ENCODE data around the gene KCNMB4. TPM values are rescaled to one million over a fixed set of nuclear protein-coding genes. Genes with fewer than 3 reads are reported as not detected.

The KCNMB4 gene
- total and polyA plus RNA-seq, 2 of the 4 experiments (the other 2 are of a cell fraction) = 0.90 to 1.1 TPM

GRCh38 chr12:70449753-70450341, 83.8 kb downstream of the KCNMB4 start:
- Histone ChIP-seq H4K20me1 (ENCODE audit: insufficient read depth, low read length) (no peaks in the 10 kb centered on the region), H3K4me2 (ENCODE audit: low read depth, low read length) (no peak overlapping the region), H3K4me1 (ENCODE audit: control insufficient read depth, insufficient read depth, low read length) (no peaks in the 10 kb centered on the region), H3K18ac (ENCODE audit: low read depth, low read length) (no peak overlapping the region), H3K14ac (replicated peaks; ENCODE audit: low read depth, low read length) (no peak overlapping the region), H2BK20ac (ENCODE audit: low read depth, low read length) (no peak overlapping the region), H3K9me3 (ENCODE audit: control insufficient read depth, insufficient read depth, low read length) (no peaks in the 10 kb centered on the region; the same call in 1 of the 2 replicates), H3K27me3 (ENCODE audit: control insufficient read depth, insufficient read depth, low read length) (no peaks in the 10 kb centered on the region), H2BK15ac (ENCODE audit: low read depth, low read length) (no peak overlapping the region), H3K23ac (ENCODE audit: low read depth, low read length) (no peak overlapping the region), H2BK5ac (ENCODE audit: low read depth, low read length, poor library complexity, severe bottlenecking) (no peak overlapping the region), H3K27ac (ENCODE audit: insufficient read depth, low read length) (no peak overlapping the region), H2AK5ac (ENCODE audit: low read depth, low read length) (no peak overlapping the region), H3K79me1 (ENCODE audit: low read depth in 1 of 2, low read length in 2 of 2) (no peaks in the 10 kb centered on the region), H3K9ac (ENCODE audit: low read depth, low read length) (no peak overlapping the region), H4K91ac (ENCODE audit: insufficient read depth, low read depth, low read length) (no peak overlapping the region), H2BK120ac (ENCODE audit: low read depth, low read length) (no peak overlapping the region), H3K36me3 (ENCODE audit: control insufficient read depth, insufficient read depth, low read length) (no peaks in the 10 kb centered on the region), H3K4me3 (ENCODE audit: insufficient read depth, low read depth, low read length) (no peak overlapping the region), H3K56ac (ENCODE audit: extremely low read depth, insufficient read depth, low read length) (no peak overlapping the region), H3K4ac (ENCODE audit: low read depth, low read length) (no peak overlapping the region), H3K9me1 (ENCODE audit: insufficient read depth, low read length) (no peaks in the 10 kb centered on the region), H4K8ac (ENCODE audit: low read depth in 2 of 2, low read length in 2 of 2) (no peak overlapping the region), H2AK9ac (replicated peaks; ENCODE audit: low read depth, low read length, poor library complexity) (no peak overlapping the region), H4K5ac (ENCODE audit: low read depth, low read length) (no peak overlapping the region), H2AFZ (replicated peaks; ENCODE audit: low read length, poor library complexity) (no peak overlapping the region)
- POLR2A ChIA-PET (ENCODE audit: unreplicated experiment) = no interaction called here
- DNase-seq = no peak
- no CpG with 5 or more reads among the region's 2 CpGs for WGBS, 2 experiments (ENCODE audit: extremely low coverage in 2 of 2, insufficient read length in 1 of 2)
- intact Hi-C loops (cut with micrococcal nuclease) (no loop called here), dilution Hi-C loops (cut with HindIII; ENCODE audit: low sequenced_read_pairs, unreplicated experiment) (no loop called here), in situ Hi-C loops (cut with MboI; ENCODE audit: low sequenced_read_pairs) (no loop called here)
- BruUV-seq (replicated peaks) = no TSS peak
- TF ChIP-seq RFX5 (IDR thresholded peaks at IDR 0.05; ENCODE audit: low read depth, low read length) (no peak), NFE2L2 (IDR thresholded peaks at IDR 0.05; ENCODE audit: low read depth, low read length) (no peak), SMC3 (IDR thresholded peaks at IDR 0.05; ENCODE audit: low read depth, low read length) (no peak), MAFK (IDR thresholded peaks at IDR 0.05; ENCODE audit: low read depth, low read length) (no peak), FOS (IDR thresholded peaks at IDR 0.05; ENCODE audit: low read depth, low read length) (no peak), POLR2A (IDR thresholded peaks at IDR 0.05; ENCODE audit: low read depth, low read length) (no peak), CHD1 (IDR thresholded peaks at IDR 0.05; ENCODE audit: low read depth, low read length) (no peak), USF2 (IDR thresholded peaks at IDR 0.05; ENCODE audit: low read depth, low read length) (no peak), MAZ (IDR thresholded peaks at IDR 0.05; ENCODE audit: borderline replicate concordance, low read depth, low read length) (no peak), RAD21 (IDR thresholded peaks at IDR 0.05; ENCODE audit: low read length) (no peak), CTCF (conservative IDR thresholded peaks at IDR 0.05; ENCODE audit: low read depth, low read length) (no peak), RCOR1 (IDR thresholded peaks at IDR 0.05; ENCODE audit: insufficient replicate concordance, low read length) (no peak), CEBPB (IDR thresholded peaks at IDR 0.05; ENCODE audit: low read depth, low read length) (no peak), ELK1 (IDR thresholded peaks at IDR 0.05; ENCODE audit: borderline replicate concordance, low read depth, low read length) (no peak), BHLHE40 (IDR thresholded peaks at IDR 0.05; ENCODE audit: low read depth, low read length) (no peak)
- CTCF ChIA-PET = no interaction called here
- ATAC-seq (ENCODE audit: low read depth) = no peak
